OCI-LY7 (cell line): ENCODE measurements around the gene CNOT4. TPM values are rescaled to one million over a fixed set of nuclear protein-coding genes. Genes with fewer than 3 reads are reported as not detected.

ENCODE experiments used
- BruUV-seq: library from RNA; stranded (reverse); fragments of 400-500 nt; replicated peaks from 2 replicates; lab custom pipeline; 2021; lab: Mats Ljungman, UMichigan
- CTCF ChIA-PET: fragments of 300-600 bp; sonication (Branson Sonifier 250); formaldehyde crosslinking; loops from one replicate; lab custom pipeline; 2022; ENCODE audit warnings: antibody characterized with exemption; ENCODE audit not compliant: unreplicated experiment; lab: Charles Lee
- POLR2A ChIA-PET: fragments of 300-600 bp; sonication (Branson Sonifier 250); formaldehyde crosslinking; loops from one replicate; lab custom pipeline; 2022; ENCODE audit warnings: antibody characterized with exemption; lab: Charles Lee
- DNase-seq: peaks from one replicate; pipeline ENCODE4 v3.0.0-alpha.2; 2015; ENCODE audit warnings: low spot score
- H2AFZ ChIP-seq: fragments of 200-600 bp; sonication (generic), shearing (Covaris generic); 2 replicates; pipeline ENCODE4 v1.6.1; 2014; ENCODE audit warnings: mild to moderate bottlenecking, antibody characterized with exemption, low read length, moderate library complexity
- H3K27ac ChIP-seq: fragments of 200-600 bp; sonication (generic); 2 replicates; pipeline ENCODE4 v1.5.1; 2014; ENCODE audit warnings: mixed run types, low read depth, mild to moderate bottlenecking, moderate library complexity, low read length, inconsistent platforms; ENCODE audit not compliant: poor library complexity, severe bottlenecking
- H3K36me3 ChIP-seq: fragments of 200-600 bp; sonication (generic); 2 replicates; pipeline ENCODE4 v1.6.1; 2014; ENCODE audit warnings: mild to moderate bottlenecking, antibody characterized with exemption, low read length, moderate library complexity, mixed read lengths; ENCODE audit not compliant: insufficient read depth
- H3K4me1 ChIP-seq: fragments of 200-600 bp; sonication (generic); 2 replicates; pipeline ENCODE4 v1.5.1; 2014; ENCODE audit warnings: mild to moderate bottlenecking, low read length; ENCODE audit not compliant: insufficient read depth, poor library complexity, severe bottlenecking
- H3K4me2 ChIP-seq: fragments of 200-600 bp; sonication (generic); 2 replicates; pipeline ENCODE4 v1.6.1; 2014; ENCODE audit warnings: mild to moderate bottlenecking, low read length
- H3K4me3 ChIP-seq: fragments of 200-600 bp; sonication (generic); 2 replicates; pipeline ENCODE4 v1.5.1; 2014; ENCODE audit warnings: mild to moderate bottlenecking, low read depth, low read length; ENCODE audit not compliant: poor library complexity, severe bottlenecking
- H3K79me2 ChIP-seq: fragments of 200-600 bp; sonication (generic); 2 replicates; pipeline ENCODE4 v1.6.1; 2016; ENCODE audit warnings: low read depth, mild to moderate bottlenecking, low read length, moderate library complexity, mixed read lengths; ENCODE audit not compliant: insufficient read depth
- H3K9me2 ChIP-seq: fragments of 200-600 bp; sonication (generic); 2 replicates; pipeline ENCODE4 v1.6.1; 2016; ENCODE audit warnings: mild to moderate bottlenecking, low read length, mixed read lengths; ENCODE audit not compliant: insufficient read depth
- H3K9me3 ChIP-seq: fragments of 200-600 bp; sonication (generic); 2 replicates; pipeline ENCODE4 v1.6.1; 2014; ENCODE audit warnings: mild to moderate bottlenecking, mixed run types, low read length, mixed read lengths
- H4K20me1 ChIP-seq: fragments of 200-600 bp; sonication (generic); 2 replicates; pipeline ENCODE4 v1.6.1; 2014; ENCODE audit warnings: mild to moderate bottlenecking, antibody characterized with exemption, low read length, moderate library complexity, mixed read lengths; ENCODE audit not compliant: insufficient read depth
- EZH2phosphoT487 ChIP-seq: fragments of 200-600 bp; sonication (generic); IDR thresholded peaks from 2 replicates; pipeline ENCODE4 v1.6.1; 2018; ENCODE audit warnings: low read depth, borderline replicate concordance, mild to moderate bottlenecking, mixed run types, antibody characterized with exemption, low read length, moderate library complexity, mixed read lengths
- intact Hi-C: fragments of 100-400 bp; cut with micrococcal nuclease; formaldehyde crosslinking; loops from one replicate; pipeline ENCODE4 v1.10.0; 2022; ENCODE audit not compliant: unreplicated experiment
- total RNA-seq, 2 experiments: library from RNA; depleted of rRNA in 1 of 2; stranded (reverse); fragments of >200 nt in 1 of 2; shearing (Covaris generic) in 1 of 2; gene quantifications; 2 replicates each; pipeline ENCODE4 v1.2.3, GENCODE V29; 2014 to 2022
- TF ChIP-seq, protein P1 (sequence below): fragments of 200-600 bp; sonication (generic); conservative IDR thresholded peaks from 2 replicates; pipeline ENCODE4 v1.5.1; 2014; ENCODE audit warnings: mild to moderate bottlenecking, antibody characterized with exemption, low read length, moderate library complexity, mixed read lengths

Gene CNOT4
- total RNA-seq, 2 experiments from 2014 or later = 18.7 to 21.9 TPM

DNA sequence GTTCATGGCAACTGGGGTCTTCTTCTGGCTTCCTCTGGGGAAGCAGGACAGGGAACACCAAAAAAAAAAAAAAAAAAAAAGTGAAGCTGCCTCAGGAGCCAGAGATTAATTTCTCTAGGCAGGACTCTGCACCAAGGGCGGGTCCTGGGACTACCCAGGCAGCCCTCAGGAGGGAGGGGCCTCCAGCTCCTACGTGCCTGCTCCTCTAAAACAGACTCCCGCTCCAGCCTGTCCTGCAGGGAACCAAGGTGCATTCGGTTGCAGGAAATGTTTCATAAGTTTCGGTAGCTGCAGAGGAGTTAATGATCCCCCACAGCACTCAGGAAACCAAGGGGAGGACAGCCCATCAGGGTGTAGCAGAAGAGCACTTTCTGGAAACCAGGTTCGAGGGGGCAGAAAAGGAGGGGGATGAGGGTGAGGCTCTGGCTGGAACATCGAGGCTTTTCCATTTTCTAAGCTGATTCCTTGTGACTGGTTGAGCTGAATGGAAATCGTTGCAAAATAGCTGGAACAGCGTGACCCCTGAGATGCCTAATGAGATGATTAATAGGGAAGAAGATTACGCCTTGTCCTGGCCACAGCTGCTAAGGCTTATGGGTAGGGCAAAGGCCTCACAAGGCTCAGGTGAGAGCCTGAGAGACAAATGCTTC lies 192.1 kb downstream of the CNOT4 start:
- Histone ChIP-seq H2AFZ (no peak overlapping the region), H3K79me2 (no peaks in the 10 kb centered on the region), H3K9me2 (no peaks in the 10 kb centered on the region), H3K27ac (no peak overlapping the region), H3K4me1 (no peaks in the 10 kb centered on the region), H3K4me2 (no peak overlapping the region), H3K36me3 (no peaks in the 10 kb centered on the region), H3K9me3 (no peaks in the 10 kb centered on the region), H4K20me1 (no peaks in the 10 kb centered on the region), H3K4me3 (no peak overlapping the region)
- no TSS peak for BruUV-seq
- DNase-seq = no peak
- intact Hi-C loops = no loop called here
- POLR2A ChIA-PET = interaction anchor here (0.6 kb wide), 2 partner anchors 202 to 1987 kb away, joined by 3 read pairs; no protein-coding TSS in a partner anchor
- TF ChIP-seq, protein P1, sequence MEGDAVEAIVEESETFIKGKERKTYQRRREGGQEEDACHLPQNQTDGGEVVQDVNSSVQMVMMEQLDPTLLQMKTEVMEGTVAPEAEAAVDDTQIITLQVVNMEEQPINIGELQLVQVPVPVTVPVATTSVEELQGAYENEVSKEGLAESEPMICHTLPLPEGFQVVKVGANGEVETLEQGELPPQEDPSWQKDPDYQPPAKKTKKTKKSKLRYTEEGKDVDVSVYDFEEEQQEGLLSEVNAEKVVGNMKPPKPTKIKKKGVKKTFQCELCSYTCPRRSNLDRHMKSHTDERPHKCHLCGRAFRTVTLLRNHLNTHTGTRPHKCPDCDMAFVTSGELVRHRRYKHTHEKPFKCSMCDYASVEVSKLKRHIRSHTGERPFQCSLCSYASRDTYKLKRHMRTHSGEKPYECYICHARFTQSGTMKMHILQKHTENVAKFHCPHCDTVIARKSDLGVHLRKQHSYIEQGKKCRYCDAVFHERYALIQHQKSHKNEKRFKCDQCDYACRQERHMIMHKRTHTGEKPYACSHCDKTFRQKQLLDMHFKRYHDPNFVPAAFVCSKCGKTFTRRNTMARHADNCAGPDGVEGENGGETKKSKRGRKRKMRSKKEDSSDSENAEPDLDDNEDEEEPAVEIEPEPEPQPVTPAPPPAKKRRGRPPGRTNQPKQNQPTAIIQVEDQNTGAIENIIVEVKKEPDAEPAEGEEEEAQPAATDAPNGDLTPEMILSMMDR = no peak
- no peak for TF ChIP-seq EZH2phosphoT487
- CTCF ChIA-PET = no interaction called here

DNA sequence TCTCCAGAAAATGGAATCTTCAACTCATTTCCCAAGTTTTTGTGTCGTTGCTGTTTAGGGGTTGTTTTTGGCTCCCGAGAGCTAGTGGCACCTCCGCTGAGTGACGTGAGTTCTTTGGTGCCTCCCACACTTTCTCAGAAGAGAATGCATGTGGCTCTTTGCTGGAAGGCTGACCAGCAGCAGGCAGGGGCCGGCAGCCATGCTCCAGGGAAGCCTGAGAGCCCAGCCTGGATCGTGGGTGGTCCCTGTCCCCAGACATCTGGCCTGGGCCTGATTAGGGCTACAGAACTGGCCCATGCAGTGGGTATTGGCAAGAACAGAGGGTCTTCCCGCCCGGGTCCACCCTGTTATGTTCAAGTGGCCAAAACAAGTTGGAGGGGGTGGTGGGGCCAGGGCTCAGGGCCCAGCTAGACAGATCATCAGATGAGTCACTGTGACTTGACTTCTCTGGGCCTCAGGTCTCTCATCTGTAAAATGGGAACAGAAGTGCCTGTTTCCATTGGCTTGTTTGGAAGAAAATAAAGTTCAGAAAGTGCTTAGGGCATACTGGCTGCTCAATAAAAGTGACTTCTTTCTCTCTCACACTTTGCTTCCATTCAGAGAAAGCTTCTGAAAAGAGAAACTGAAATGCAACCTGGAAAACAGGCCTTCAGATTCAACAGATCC lies 193.1 kb downstream of the CNOT4 start:
- H2AFZ ChIP-seq = no peak overlapping the region
- H3K4me3 ChIP-seq = no peak overlapping the region
- no peak for DNase-seq
- H3K9me3 ChIP-seq = no peaks in the 10 kb centered on the region
- H3K36me3 ChIP-seq = no peaks in the 10 kb centered on the region
- H3K27ac ChIP-seq = no peak overlapping the region
- BruUV-seq = no TSS peak
- intact Hi-C loops = no loop called here
- no peak overlapping the region for H3K4me2 ChIP-seq
- TF ChIP-seq, protein P1 = no peak
- no peak for TF ChIP-seq EZH2phosphoT487
- H3K9me2 ChIP-seq = no peaks in the 10 kb centered on the region
- H3K4me1 ChIP-seq = no peaks in the 10 kb centered on the region
- no peaks in the 10 kb centered on the region for H4K20me1 ChIP-seq
- CTCF ChIA-PET = no interaction called here
- POLR2A ChIA-PET = no interaction called here
- H3K79me2 ChIP-seq = no peaks in the 10 kb centered on the region

DNA sequence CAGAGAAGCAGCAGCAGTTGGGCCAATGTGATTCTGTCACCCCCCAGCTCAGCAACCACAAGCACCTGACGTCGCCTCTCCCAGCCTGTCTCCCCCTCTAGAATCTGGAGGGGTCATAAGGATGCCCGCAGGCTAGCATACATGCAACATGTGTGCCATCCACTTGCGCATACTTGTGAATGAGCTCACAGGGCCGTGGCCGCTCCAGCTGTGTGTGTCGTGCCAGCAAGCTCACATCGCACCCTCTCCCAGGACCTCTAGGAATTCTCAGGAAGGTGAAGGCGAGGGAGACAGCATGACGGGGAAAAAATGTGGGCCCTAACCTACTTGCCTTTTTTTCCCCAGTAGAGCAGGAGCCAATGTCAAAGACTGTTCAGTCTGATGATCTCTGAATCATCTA lies 195.9 kb downstream of the CNOT4 start:
- no peaks in the 10 kb centered on the region for H3K9me3 ChIP-seq
- BruUV-seq = no TSS peak
- H3K4me1 ChIP-seq = no peaks in the 10 kb centered on the region
- H3K27ac ChIP-seq = no peak overlapping the region
- no peaks in the 10 kb centered on the region for H3K79me2 ChIP-seq
- H2AFZ ChIP-seq = no peak overlapping the region
- intact Hi-C loops = no loop called here
- no peaks in the 10 kb centered on the region for H4K20me1 ChIP-seq
- H3K36me3 ChIP-seq = no peaks in the 10 kb centered on the region
- TF ChIP-seq EZH2phosphoT487 = no peak
- TF ChIP-seq, protein P1 = no peak
- ChIA-PET CTCF (no interaction called here), POLR2A (interaction anchor here (0.8 kb wide), 1 partner anchor 9 kb away, joined by 3 read pairs; no protein-coding TSS in a partner anchor)
- H3K4me2 ChIP-seq = no peak overlapping the region
- H3K4me3 ChIP-seq = no peak overlapping the region
- no peaks in the 10 kb centered on the region for H3K9me2 ChIP-seq
- no peak for DNase-seq
